HG02678 (cell line): ENCODE measurements around the gene CELA3B.
"Not testable (repeated sequence)": the region's sequence is repeated elsewhere in the genome, so short reads cannot be mapped to it uniquely, and the experiment has no call there.

Experiments
- ATAC-seq: cut with Tn5 transposase; IDR thresholded peaks from one replicate; pipeline ENCODE4 v1.9.1; 2021; ENCODE audit warnings: mild to moderate bottlenecking, moderate library complexity; ENCODE audit not compliant: unreplicated experiment

The CELA3B gene, protein sequence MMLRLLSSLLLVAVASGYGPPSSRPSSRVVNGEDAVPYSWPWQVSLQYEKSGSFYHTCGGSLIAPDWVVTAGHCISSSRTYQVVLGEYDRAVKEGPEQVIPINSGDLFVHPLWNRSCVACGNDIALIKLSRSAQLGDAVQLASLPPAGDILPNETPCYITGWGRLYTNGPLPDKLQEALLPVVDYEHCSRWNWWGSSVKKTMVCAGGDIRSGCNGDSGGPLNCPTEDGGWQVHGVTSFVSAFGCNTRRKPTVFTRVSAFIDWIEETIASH

DNA sequence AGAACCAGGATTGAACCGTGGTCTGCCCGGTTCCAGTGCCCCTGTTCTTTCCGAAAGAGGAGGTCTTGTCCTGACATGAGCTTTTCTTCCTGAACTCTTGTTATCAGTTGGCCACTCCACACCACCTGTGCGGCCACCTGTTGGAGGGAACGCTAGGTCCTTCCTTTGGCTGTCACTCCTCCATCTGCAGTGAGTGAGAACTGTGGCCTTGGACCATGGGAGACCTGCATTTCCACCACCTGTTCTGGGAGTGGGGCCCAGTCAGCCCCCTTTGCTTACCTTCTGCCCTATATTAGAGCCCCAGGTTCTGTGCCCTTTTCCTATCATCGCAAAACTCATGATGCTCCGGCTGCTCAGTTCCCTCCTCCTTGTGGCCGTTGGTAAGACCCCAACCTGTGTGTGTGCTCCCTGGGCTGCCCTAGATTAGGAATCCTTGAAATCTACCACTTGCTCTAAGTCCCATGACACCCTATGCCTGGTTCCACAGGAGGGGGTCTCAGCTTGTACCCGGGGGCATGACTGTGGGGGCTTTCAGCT is at the start of gene CELA3B:
CELA3B (plus strand) TSS at position 320 of the 537 bp plus-strand sequence; CDS start at position 338, 18 bp downstream.
- ATAC-seq, result not testable (repeated sequence)

DNA sequence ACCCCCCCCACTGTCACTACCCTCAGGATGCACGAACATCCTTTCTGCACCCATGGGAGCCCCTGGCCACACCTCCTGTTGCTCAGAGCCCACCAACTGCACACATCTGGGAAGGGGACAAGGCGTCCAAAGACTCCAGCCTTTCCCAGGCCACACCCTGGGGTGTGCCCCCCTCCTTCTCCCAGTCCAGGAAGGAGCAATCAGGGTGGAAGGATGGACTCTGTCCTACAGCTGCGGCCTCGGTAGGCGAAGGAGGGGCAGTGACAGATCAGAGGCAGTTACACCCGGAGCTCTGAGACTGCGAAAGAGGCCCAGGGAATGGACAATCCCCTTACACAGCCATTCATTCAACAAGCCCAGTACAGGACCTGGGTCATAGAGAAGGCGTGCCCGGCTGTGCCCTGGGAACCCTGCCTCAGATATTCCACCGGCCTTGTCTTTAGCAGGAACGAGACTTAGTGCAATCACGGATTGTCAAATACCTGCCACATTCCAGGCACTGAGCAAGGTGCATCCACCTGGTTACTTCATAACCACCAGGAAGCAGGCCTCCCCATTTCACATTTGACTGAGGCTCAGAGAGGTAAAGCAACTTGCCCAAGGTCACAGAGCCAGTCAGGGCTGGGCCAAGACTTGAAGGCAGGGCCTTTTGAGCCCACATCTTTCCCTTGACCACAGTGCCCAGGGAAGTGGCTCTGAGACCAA is 49.1 kb upstream of the CELA3B start:
- no peak for ATAC-seq

DNA sequence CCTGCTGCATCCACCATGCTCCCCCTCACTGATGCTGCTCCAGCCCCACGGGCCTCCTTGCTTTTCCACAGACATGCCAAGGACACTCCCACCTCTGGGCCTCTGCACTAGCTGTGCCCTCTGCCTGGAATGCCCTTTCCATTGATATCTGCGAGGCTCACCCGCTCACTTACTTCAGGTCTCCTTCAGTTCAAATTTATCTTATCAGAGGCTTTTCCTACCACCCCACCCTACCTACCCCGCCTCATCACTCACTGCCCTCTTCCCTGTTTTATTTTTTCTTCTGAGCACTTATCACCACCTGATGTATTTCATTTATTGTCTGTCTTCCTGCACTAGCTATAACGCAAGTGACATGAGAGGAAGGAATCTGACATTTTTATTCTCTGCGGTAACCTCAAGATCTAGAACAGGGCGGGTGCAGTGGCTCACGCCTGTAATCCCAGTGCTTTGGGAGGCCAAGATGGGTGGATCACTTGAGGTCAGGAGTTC is 46.7 kb upstream of the CELA3B start:
- ATAC-seq, result no peak

DNA sequence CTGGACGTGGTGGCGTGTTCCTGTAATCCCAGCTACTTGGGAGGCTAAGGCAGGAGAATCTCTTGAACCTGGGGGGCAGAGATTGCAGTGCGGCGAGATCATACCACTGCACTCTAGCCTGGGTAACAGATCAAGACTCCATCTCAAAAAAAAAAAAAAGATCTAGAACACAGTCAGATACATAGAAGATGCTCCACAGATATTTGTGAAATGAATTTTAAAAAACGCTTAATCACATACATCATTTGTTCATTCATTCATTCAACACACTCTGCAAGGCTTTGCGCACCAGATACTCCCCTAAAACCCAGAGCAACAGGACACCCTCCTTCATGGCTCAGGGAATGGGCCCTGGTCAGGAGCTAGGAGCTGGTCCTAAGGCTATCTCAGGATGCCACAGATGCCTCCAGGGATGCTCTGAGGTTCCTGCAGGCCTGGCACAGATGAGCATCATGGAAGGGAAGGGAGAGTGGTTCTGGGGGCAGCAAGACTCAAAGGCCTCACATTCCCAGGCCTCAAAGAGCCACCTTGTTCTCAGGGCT is 46.1 kb upstream of the CELA3B start:
- no peak for ATAC-seq

DNA sequence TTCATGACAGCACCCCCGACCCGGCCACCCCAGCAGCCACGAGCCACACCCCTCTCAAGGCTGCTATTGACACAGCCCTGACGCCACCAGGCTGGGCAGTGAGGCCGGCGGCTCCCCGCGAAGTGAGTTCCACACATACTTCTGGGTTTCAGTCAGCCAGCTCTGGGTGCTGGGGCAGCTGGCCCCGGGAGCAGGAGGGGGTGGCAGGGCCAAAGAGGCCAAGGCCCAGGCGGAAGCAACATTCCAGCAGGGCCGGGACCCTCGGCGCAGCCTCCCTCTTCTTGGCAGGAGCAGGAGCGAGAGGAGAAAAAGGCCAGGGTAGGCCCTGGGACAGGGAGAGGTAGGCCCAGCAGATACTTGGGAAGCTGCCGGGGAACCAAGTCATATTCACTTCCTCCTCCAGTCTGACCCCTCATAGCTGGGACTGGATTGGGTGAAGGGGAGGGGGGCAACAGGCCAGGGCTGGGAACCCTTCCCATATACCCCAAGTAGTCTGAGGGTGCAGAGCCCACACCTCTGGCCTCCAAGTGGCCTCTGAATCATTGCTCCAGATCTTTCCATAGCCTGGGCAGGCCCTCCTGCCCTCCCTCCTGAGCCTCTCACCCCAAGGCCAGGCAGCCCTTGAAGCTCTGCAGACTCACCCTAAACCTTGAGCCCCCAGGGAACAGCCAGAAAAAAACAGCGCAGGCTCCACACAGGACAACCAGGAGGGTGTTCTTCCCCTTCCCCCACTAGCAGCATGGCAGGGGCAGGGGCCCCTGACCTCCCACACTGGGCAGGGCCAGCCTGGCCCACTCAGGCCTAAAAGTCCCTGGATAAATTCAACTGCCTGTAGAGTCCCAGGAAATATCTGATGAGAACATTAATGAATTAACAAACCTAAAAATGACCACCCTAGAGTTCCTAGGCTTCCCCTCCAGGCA is 45.4 kb upstream of the CELA3B start:
- no peak for ATAC-seq

DNA sequence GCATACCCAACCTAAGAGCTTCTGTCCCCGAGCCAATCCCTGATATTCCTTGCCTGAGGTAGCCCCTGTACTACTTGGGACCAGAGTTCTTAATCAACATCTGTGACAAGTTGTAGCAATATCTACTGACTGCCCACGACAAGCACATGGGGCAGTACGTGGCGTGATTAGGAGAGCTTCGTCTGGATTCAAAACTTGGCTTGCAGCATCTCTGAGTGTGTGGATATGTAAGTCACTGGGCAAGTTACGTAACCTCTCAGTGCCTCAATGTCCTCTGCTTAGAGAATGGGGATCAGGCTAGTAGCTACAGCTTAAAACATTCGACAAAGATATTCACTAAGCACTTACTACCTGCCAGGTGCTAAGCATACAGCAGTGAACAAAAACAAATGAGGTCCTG is 44.7 kb upstream of the CELA3B start:
- no peak for ATAC-seq

DNA sequence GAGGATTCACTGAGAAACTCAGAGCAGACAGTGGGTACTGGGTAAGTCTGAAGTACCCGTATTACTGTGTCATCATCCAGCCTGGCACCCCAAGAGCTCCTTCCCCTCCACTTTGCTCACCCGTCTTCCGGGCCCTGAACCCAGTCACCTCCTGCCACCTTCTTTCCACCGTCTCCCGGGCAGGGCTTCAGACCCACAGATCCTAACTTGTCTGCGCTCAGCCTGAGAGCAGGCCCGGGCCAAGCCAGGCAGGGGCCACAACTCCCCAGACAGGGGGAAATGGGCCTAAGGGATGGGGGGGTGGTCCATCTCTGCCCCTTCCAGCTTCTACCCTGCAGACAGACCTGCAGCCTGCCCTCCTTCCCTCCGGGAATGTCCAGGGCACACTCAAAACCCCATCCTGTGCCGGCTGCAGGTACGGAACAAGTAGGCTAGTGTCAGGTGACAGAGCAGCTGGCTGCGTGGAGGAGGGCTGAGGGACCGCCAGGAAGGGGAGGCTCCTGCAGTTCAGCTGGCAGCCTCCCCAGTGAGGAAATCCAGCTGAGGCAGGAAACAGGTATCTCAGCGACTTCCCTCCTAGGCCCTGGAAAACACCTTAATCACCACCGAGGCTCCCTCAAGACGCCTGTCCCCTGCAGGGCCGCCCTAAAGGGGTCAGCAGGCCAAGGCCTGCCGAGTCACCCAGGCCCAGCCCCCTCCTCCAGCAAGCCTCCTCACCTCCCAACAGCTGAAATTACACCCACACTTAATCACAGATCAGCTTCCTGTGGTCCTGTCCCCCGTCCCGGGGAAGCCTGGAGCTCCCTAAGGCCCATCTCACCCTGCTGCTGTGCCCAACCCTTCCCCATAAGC is 43.2 kb upstream of the CELA3B start:
- no peak for ATAC-seq

DNA sequence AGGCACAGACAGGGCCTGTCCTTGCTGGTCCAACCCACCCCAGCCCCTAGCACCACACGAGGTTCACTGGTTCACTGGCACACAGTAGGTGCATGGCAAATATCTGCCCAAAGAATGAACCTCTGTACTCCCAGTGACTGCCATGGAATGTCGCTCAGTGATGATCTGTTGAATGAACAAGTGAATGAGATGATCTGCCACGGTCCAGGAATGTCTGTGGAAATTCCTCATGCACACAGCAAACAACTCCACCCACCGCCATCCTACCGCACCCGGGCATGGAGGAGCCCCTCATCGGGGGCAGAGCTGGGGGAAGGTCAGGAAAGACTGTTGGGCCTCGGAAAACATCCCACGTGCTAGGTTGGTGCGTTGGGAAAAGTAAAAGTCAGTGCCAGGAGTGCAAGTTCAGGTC is 41.4 kb upstream of the CELA3B start:
- ATAC-seq, result no peak

DNA sequence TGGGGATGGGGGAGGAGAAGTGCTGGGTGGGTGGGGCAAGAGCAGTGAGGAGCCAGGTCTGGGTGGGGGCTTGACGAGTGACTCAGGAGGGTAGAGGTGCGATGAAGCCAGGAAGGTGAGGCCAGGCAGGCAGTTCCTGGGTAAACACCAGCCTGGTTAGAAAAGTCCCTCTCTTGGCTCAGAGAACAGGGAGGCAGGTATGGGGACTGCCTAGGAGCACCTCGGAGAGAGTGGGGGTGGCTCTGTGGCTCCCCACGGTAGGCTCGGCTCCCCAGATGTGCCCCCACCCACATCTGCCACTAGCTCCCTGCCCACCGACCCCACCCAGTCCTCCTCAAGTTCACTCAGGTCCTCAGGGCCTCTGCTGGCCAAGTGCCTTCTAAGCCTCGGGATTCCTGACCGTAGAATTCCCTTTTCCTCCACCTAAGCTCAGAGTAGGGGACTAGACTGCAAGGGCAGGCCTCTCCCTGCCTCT is 40.9 kb upstream of the CELA3B start:
- ATAC-seq, result no peak

DNA sequence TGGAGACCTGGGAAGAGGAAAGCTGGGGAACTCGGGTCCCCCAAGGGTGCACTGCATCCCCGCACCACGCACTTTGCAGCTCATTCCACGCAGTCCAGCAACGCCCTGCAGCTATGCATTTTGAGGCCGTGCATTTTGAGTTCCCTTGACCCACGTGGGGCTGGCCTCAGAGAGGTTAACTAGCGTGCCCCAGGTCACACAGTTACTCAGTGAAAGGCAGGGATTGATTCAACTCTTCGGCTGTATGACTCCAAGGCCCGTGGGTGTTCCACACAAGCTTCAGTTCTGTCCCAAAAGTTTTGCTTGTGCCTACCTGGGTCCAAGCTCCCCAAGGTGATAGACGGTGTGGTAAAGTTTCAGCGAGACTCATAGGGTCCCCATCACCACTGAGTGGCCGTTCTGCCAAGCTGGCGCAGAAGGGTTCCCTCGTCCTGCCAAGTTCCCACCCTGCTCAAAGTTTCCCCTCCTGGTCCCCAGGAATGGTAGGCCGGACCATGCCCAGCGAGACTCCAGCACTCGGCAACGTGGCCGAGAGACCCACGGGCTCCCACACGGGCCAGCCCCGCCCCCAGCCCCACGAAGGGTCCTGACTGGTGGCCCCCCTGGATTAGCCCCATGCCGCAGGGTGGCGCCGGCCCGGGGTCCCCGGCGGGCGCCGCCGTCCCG is 40.3 kb upstream of the CELA3B start:
- ATAC-seq, result peak; percentile 21

DNA sequence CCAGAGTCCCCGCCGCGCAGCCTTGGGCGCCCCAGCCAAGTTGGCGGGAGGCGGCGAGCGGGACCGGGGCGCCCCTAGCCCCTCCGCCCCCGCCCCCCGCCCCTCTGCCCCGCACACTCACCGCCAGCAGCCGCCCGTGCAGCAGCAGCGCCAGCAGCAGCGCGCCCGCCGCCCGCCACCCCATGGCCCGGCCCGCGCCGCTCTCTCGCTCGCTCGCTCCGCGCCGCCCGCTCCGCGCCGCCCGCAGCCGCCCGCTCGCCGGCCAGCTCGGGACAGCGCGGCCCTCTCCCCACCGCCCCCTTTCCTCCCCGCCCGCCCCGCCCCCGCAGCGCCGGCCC is 39.8 kb upstream of the CELA3B start, which contains the start of gene HSPG2:
HSPG2 (minus strand) TSS at position 277 of the 338 bp plus-strand sequence; CDS start at position 184, 93 bp downstream.
- no peak for ATAC-seq

DNA sequence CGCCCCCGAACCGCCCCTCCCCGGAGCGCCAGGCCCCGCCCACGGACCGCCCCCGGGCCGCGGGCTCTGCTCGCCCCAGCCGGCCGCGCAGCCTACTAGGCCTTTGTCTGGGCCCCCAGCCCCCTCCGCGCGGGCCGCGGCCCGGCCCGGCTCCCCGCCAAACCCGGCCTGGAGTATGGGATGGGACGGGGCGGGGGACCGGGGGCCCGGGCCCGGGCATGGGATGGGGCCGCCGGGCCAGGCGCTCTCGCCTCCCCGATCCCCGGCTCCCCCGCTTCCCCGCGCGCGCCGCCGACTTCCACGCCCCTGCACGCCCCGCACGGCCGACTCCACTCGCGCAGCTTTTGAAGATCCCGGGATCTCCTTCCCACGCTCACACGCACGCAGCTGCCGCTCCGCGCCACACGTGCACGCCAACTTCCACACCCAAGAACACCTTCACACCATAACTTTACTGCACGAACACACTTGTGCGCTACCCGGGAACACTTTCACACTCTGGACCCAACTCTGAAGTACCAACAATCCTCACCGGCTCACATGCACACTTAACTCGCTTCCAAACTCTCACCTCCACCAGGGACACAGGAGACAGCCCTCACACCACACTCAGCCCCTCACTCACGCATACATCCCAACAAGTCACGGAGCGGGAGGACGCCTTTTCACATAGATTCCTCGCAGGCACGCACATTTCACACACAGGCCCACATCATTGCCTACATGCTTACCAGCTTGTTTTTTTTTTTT is 39.3 kb upstream of the CELA3B start:
- peak; percentile 70 for ATAC-seq

DNA sequence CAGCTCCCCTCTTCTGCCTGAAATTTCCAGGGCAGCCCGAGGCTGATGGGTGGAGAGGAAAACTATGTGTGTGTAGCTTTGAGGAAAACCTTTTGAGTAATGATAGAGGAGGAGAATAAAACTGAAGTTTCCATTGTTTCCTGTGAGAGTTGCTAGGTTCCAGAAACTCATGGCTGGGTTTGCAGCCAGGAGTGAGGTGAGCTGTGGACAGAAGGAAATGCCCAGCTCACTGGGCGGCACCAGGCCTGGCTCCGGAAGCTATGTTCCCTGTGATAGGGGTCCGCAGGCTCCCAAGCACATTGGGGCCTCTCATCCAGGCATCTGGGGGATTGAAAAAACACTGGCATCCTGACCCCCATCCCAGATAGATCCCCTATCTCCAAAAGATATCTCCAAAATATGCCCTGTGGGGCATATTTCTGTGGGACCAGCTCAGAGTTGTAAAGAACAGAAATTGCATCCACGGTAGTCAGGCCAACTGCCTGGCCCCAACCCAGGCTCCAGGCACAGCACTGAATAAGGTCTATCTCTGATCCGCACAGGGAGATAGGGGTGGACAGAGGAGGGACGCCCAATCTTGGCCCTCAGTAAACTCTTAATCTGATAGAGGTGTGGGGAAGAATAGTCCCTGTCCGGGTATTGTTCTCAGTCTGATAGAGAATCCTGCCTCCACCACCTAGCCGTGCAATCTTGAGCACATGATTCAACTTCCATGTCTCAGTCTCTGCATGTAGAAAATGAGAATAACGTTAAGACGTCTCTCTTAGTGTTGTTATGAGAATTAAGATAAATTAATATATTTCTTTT is 37.9 kb upstream of the CELA3B start:
- no peak for ATAC-seq

DNA sequence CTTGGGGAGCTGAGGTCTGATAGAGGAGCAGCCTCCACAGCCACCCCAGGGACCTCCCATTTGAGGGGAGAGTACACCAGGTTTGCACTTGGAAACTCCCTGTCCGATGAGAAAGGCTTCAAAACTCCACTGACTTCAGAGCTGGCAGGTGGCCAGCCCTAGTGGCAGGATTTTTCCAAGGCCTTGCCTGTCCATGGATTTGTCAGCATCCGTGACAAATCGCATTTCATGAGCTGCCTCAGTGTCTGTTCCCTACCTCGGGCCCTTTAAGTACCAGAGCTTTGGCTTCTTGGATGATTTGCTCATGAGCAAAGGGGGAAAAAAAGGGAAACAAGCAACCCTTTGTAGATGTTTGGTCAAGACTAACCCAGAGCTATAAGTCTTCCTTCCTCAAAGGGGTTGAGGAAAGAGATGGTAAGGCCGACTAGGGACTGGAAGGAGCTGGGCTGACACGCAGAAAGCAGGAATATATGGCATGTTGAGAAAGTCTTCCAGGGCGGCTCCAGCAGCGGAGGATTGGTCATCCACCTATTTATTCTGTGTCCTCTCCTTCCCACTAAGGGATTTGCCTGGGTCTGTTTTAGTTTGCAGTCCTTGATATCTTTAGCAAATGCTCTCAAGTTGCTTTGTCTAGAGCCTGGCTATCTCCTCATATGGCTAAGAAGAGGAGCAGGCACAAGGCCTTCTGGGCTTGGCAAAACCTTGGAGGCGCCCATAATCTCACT is 37.0 kb upstream of the CELA3B start:
- ATAC-seq, result no peak

DNA sequence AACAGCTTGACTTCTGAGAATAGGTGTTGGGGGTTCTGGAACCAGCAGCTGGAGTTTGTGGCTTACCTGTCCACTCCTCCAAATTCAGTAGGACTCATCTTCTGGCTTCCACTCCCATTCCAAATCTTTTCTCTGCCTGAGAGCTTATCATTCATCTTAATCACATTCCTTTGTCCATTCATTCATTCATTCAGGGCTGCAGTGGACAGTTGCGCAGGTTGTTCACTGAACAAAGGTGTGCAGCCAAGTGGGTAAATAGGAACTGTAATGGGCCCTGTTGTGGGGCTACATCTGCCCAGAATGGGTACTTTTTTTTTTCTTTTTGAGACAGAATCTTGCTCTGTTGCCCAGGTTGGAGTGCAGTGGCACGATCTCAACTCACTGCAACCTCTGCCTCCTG is 36.3 kb upstream of the CELA3B start:
- no peak for ATAC-seq

DNA sequence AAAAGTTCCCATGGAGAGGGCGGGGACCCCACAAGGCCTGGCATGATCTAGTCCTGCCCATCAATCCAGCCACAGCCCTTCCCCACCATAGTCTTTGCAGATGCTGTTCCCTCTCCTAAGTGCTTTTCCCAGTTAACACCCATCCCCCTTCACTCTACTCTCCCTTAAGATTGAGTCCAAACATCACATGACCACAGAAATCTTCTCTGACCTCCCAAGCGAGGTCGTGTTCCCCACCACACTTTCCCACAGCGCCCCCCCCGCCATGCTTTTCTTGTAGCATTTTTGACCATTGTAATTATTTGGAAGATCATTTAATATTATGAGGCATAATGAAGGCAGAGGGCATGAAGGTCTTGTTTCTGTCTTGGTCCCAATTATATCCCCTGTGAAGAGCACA is 35.5 kb upstream of the CELA3B start:
- no peak for ATAC-seq

DNA sequence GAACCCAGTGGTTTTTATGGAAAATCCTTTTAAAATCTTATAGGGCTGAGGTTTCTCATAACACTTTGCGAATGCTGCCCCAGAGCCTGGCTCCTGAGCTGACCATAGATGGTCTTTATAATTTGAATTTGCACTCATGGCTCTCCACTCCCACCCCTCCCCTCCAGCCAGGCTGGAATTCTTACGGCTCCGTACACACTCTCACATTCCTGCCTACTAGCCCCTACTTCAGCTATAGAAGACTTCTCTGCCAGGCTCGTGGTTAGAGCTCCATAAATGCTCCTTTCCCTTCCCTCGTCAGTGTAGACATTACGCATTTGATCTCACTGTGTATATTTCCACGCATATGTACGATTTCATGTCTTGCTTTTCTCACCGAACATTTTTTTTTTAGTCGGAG is 34.4 kb upstream of the CELA3B start:
- no peak for ATAC-seq
